ENCODE data around the gene EARS2. TPM values are rescaled to one million over a fixed set of nuclear protein-coding genes. Genes with fewer than 3 reads are reported as not detected.
A peak's percentile ranks its signal among the peaks of the same experiment; 100 is the strongest.

Gene EARS2
- total and polyA plus RNA-seq, 9 of the 15 experiments (the other 6 are each of a cell fraction or from before 2014, with no cell fraction given), result 17.6 to 58.6 (median 36.3) TPM

GRCh38 chr16:23556881-23557778 lies at the start of gene EARS2, which contains the start of gene UBFD1 (continued):
- TF ChIP-seq MTA3 (IDR thresholded peaks at IDR 0.05; ENCODE audit: borderline replicate concordance), result peak; percentile 89
- peak; percentile 99 for TF ChIP-seq CREB3L1 (IDR thresholded peaks at IDR 0.05; ENCODE audit: borderline replicate concordance, low read depth)
- no peak for TF ChIP-seq SMARCE1 (IDR thresholded peaks at IDR 0.05)
- no peak for TF ChIP-seq ELF4 (CRISPR knock-in tag; IDR thresholded peaks at IDR 0.05)
- TF ChIP-seq RHOXF2B (CRISPR knock-in tag; conservative IDR thresholded peaks at IDR 0.05), result no peak
- no peak for TF ChIP-seq ZNF146 (CRISPR knock-in tag; IDR thresholded peaks at IDR 0.05; ENCODE audit: unreplicated experiment)
- TF ChIP-seq, protein P1, sequence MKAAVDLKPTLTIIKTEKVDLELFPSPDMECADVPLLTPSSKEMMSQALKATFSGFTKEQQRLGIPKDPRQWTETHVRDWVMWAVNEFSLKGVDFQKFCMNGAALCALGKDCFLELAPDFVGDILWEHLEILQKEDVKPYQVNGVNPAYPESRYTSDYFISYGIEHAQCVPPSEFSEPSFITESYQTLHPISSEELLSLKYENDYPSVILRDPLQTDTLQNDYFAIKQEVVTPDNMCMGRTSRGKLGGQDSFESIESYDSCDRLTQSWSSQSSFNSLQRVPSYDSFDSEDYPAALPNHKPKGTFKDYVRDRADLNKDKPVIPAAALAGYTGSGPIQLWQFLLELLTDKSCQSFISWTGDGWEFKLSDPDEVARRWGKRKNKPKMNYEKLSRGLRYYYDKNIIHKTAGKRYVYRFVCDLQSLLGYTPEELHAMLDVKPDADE (conservative IDR thresholded peaks at IDR 0.05; ENCODE audit: control insufficient read depth, low read depth, low read length), result peak; percentile 80
- TF ChIP-seq E2F8 (IDR thresholded peaks at IDR 0.05; ENCODE audit: low read depth, partially characterized antibody), result peak; percentile 80
- no peak for TF ChIP-seq MITF (IDR thresholded peaks at IDR 0.05)
- no peak; the same call in 1 of the 2 replicates for TF ChIP-seq CHAMP1 (IDR thresholded peaks at IDR 0.05)
- no peak for TF ChIP-seq WHSC1 (IDR thresholded peaks at IDR 0.05; ENCODE audit: low read length)
- TF ChIP-seq ZNF764 (CRISPR knock-in tag; IDR thresholded peaks at IDR 0.05; ENCODE audit: low read depth), result no peak
- TF ChIP-seq SMAD4 (CRISPR knock-in tag; conservative IDR thresholded peaks at IDR 0.05), result 0 out of 2 replicates have a peak, but pooled peaks have one; percentile 21
- peak; percentile 19 to 63; a peak in 2 of 4 replicates for TF ChIP-seq TBL1XR1 (IDR thresholded peaks at IDR 0.05; ENCODE audit: low read length in 2 of 2)
- peak; percentile 79; the same call in 1 of the 2 replicates for TF ChIP-seq RB1 (IDR thresholded peaks at IDR 0.05; ENCODE audit: low read depth)
- peak; percentile 100 for TF ChIP-seq SP1 (CRISPR knock-in tag; IDR thresholded peaks at IDR 0.05)
